ENCODE results near the gene HACD3.
"Not testable (repeated sequence)": the region's sequence is repeated elsewhere in the genome, so short reads cannot be mapped to it uniquely, and the experiment has no call there.

The HACD3 gene

DNA sequence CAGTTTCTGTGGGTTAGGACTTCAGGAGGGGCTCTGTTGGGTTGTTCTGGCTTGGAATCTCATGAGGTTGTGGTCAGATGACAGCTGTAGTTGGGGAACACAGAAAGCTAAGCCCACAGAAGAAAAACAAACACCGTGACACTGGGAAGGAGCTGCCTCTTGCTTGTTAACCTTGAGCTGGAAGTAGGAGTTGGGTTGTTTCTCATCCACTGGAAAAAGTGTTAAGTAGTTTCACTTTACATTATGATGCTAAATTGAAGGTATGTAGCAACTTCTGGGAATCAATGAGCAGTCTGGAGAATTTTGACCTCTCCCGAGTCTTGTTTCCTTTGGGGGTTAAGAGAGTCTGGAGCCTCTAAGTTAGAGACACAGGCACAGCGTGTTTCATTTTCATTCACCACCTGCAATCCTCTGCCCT is 20.4 kb downstream of the HACD3 start:
- no peak overlapping the region for H3K9ac ChIP-seq (ENCODE audit: insufficient read length, low read depth)
- peaks cover 38% of the 10 kb centered on the region for H3K36me3 ChIP-seq (ENCODE audit: insufficient read depth, insufficient read length, low read length)
- no peak for TF ChIP-seq YY1 (IDR thresholded peaks at IDR 0.05; ENCODE audit: insufficient read depth, insufficient read length)
- TF ChIP-seq SUZ12 (IDR thresholded peaks at IDR 0.05; ENCODE audit: extremely low read depth, insufficient read depth, insufficient read length): no peak
- TF ChIP-seq ZNF274 (IDR thresholded peaks at IDR 0.05; ENCODE audit: low read depth, low read length): no peak
- no peaks in the 10 kb centered on the region for H3K4me1 ChIP-seq (ENCODE audit: insufficient read depth, insufficient read length)
- DNase-seq (ENCODE audit: low read depth, low spot score): no peak
- no peak overlapping the region for H3K4me3 ChIP-seq (ENCODE audit: insufficient read length, low read depth)
- no peaks in the 10 kb centered on the region for H3K9me3 ChIP-seq (ENCODE audit: insufficient read depth, low read length)
- no peaks in the 10 kb centered on the region for H3K27me3 ChIP-seq (ENCODE audit: insufficient read depth, insufficient read length)

DNA sequence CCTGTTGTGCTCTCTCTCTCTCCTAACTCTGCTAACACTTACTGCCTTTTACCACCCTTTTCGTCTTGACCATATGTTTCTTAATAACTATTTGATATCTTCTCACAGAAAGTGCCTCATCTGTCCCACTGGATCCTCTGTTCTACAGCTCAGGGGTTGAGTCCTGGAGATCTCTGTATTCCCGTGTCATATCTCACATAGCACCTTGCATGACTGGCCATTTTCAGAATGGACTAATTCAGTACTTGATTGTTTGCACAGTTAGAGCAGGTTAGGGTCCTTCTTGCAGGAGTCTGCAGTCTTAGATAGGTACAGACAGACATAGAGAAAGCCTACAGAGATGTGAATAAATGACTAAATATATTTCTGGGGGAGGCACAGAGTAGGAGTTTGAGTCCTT is 20.9 kb downstream of the HACD3 start:
- TF ChIP-seq ZNF274 (IDR thresholded peaks at IDR 0.05; ENCODE audit: low read depth, low read length) (no peak), YY1 (IDR thresholded peaks at IDR 0.05; ENCODE audit: insufficient read depth, insufficient read length) (no peak), SUZ12 (IDR thresholded peaks at IDR 0.05; ENCODE audit: extremely low read depth, insufficient read depth, insufficient read length) (no peak)
- Histone ChIP-seq H3K36me3 (ENCODE audit: insufficient read depth, insufficient read length, low read length) (peaks cover 43% of the 10 kb centered on the region), H3K27me3 (ENCODE audit: insufficient read depth, insufficient read length) (no peaks in the 10 kb centered on the region), H3K9ac (ENCODE audit: insufficient read length, low read depth) (no peak overlapping the region), H3K4me3 (ENCODE audit: insufficient read length, low read depth) (no peak overlapping the region), H3K4me1 (ENCODE audit: insufficient read depth, insufficient read length) (no peaks in the 10 kb centered on the region), H3K9me3 (ENCODE audit: insufficient read depth, low read length) (no peaks in the 10 kb centered on the region)
- no peak for DNase-seq (ENCODE audit: low read depth, low spot score)

DNA sequence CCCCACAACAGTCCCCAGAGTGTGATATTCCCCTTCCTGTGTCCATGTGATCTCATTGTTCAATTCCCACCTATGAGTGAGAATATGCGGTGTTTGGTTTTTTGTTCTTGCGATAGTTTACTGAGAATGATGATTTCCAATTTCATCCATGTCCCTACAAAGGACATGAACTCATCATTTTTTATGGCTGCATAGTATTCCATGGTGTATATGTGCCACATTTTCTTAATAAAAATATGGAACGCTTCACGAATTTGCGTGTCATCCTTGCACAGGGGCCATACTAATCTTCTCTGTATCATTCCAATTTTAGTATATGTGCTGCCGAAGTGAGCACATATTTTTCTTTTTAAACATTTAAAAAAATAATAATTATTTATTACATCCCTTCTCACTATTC is 22.6 kb downstream of the HACD3 start:
- not testable (repeated sequence) for DNase-seq (ENCODE audit: low read depth, low spot score); H3K4me3 ChIP-seq (ENCODE audit: insufficient read length, low read depth); H3K9ac ChIP-seq (ENCODE audit: insufficient read length, low read depth); H3K27me3 ChIP-seq (ENCODE audit: insufficient read depth, insufficient read length); H3K9me3 ChIP-seq (ENCODE audit: insufficient read depth, low read length); H3K4me1 ChIP-seq (ENCODE audit: insufficient read depth, insufficient read length)
- peaks cover 58% of the 10 kb centered on the region for H3K36me3 ChIP-seq (ENCODE audit: insufficient read depth, insufficient read length, low read length)

DNA sequence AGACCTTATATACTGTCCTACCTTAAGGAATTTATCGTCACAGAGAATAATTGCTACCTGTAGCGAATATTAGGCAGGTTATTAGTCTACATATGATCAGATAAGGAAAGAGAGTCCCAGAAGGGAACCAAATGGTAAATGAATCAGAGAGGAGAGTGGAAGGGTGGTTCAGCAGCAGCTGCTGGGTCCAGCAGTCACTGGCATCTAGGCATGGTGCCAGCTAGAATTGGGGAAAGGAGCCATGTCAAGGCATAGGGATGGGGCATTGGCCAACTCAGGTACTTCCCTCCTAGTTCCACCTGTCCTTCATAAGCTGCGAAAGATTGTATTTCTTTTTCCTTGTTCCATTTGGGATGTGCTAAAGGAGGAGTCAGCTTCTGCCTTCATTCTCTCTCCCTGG is 23.4 kb downstream of the HACD3 start:
- no peaks in the 10 kb centered on the region for H3K4me1 ChIP-seq (ENCODE audit: insufficient read depth, insufficient read length)
- peaks cover 67% of the 10 kb centered on the region for H3K36me3 ChIP-seq (ENCODE audit: insufficient read depth, insufficient read length, low read length)
- no peak overlapping the region for H3K9ac ChIP-seq (ENCODE audit: insufficient read length, low read depth)
- H3K9me3 ChIP-seq (ENCODE audit: insufficient read depth, low read length): no peaks in the 10 kb centered on the region
- DNase-seq (ENCODE audit: low read depth, low spot score): no peak
- TF ChIP-seq SUZ12 (IDR thresholded peaks at IDR 0.05; ENCODE audit: extremely low read depth, insufficient read depth, insufficient read length) (no peak), YY1 (IDR thresholded peaks at IDR 0.05; ENCODE audit: insufficient read depth, insufficient read length) (no peak), ZNF274 (IDR thresholded peaks at IDR 0.05; ENCODE audit: low read depth, low read length) (no peak)
- H3K4me3 ChIP-seq (ENCODE audit: insufficient read length, low read depth): no peak overlapping the region
- H3K27me3 ChIP-seq (ENCODE audit: insufficient read depth, insufficient read length): no peaks in the 10 kb centered on the region

DNA sequence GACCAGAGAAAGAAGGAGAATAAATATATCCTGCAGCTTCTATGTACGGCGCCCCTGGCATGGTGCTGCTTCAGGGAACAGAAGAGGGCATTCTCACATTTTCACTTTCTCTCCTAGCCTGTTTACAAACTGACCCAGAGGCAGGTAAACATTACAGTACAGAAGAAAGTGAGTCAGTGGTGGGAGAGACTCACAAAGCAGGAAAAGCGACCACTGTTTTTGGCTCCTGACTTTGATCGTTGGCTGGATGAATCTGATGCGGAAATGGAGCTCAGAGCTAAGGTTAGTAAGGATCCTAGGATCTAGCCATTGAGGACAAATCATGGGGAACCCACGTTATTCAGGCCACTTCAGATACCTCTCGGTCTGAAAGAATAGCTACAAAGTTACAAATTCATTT is 26.4 kb downstream of the HACD3 start:
- Histone ChIP-seq H3K27me3 (ENCODE audit: insufficient read depth, insufficient read length) (no peaks in the 10 kb centered on the region), H3K36me3 (ENCODE audit: insufficient read depth, insufficient read length, low read length) (peaks cover 88% of the 10 kb centered on the region), H3K9ac (ENCODE audit: insufficient read length, low read depth) (no peak overlapping the region), H3K4me3 (ENCODE audit: insufficient read length, low read depth) (no peak overlapping the region), H3K4me1 (ENCODE audit: insufficient read depth, insufficient read length) (no peaks in the 10 kb centered on the region), H3K9me3 (ENCODE audit: insufficient read depth, low read length) (no peaks in the 10 kb centered on the region)
- TF ChIP-seq YY1 (IDR thresholded peaks at IDR 0.05; ENCODE audit: insufficient read depth, insufficient read length) (no peak), ZNF274 (IDR thresholded peaks at IDR 0.05; ENCODE audit: low read depth, low read length) (no peak)
- no peak for DNase-seq (ENCODE audit: low read depth, low spot score)

DNA sequence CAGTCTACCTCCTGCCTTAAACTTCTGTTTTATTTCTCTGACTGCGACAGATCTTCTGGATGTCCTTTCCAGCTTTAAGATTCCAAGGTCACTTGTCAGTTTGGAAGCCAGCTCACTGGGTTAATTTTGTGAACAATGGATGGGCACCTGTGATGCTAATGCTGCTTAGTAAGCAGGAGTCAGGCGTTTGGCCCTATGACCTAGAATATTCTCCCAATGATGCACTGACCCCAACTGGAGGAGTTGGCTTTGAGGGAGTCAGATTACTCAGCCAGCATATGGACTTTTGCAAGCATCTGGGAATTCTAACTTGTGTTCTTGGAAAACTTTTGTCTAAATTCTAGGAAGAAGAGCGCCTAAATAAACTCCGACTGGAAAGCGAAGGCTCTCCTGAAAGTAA is 28.1 kb downstream of the HACD3 start:
- Histone ChIP-seq H3K36me3 (ENCODE audit: insufficient read depth, insufficient read length, low read length) (peaks cover 95% of the 10 kb centered on the region), H3K9me3 (ENCODE audit: insufficient read depth, low read length) (peaks cover 11% of the 10 kb centered on the region; the same call in 1 of the 2 replicates), H3K4me3 (ENCODE audit: insufficient read length, low read depth) (no peak overlapping the region), H3K9ac (ENCODE audit: insufficient read length, low read depth) (no peak overlapping the region), H3K27me3 (ENCODE audit: insufficient read depth, insufficient read length) (no peaks in the 10 kb centered on the region), H3K4me1 (ENCODE audit: insufficient read depth, insufficient read length) (no peaks in the 10 kb centered on the region)
- TF ChIP-seq ZNF274 (IDR thresholded peaks at IDR 0.05; ENCODE audit: low read depth, low read length): no peak
- DNase-seq (ENCODE audit: low read depth, low spot score): no peak

DNA sequence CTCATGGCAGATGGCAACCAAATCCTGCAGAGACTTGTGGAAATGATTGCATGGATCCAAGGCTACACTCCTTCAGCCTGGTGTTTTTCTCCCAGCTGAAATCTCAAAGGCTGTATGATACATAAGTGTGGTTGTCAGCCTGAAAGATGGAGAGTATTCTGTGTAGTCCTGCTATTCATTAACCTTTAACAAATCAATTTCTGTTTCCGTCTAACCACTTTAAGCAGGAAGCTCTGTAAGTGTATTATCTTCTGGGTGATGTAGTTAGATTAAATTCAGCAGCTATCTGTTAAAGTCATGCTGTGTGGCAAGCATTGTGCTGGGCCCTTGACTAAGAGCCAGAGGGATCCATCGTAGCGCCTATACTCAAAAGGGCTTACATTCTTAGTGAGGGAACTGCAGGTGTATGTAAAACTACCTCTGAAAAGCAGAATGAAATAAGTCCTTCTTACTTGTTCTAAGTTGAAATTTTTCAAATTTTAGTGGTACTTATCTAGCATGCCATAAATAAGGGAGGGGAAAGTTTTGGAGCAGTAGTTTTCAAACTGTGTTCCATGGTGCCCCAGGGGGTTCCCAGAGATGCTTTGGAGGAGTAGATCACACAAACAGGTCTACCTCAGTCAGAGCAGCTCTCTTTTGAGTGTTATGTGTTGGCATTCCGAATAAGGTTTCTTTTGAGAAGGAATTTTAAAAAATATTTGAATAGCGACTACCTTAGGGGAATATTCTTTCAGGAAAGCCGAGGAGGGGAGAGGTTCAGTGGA is 28.9 kb downstream of the HACD3 start:
- no peaks in the 10 kb centered on the region for H3K4me1 ChIP-seq (ENCODE audit: insufficient read depth, insufficient read length)
- no peak overlapping the region for H3K9ac ChIP-seq (ENCODE audit: insufficient read length, low read depth)
- H3K4me3 ChIP-seq (ENCODE audit: insufficient read length, low read depth): no peak overlapping the region
- no peaks in the 10 kb centered on the region for H3K27me3 ChIP-seq (ENCODE audit: insufficient read depth, insufficient read length)
- peaks cover 96% of the 10 kb centered on the region for H3K36me3 ChIP-seq (ENCODE audit: insufficient read depth, insufficient read length, low read length)
- TF ChIP-seq YY1 (IDR thresholded peaks at IDR 0.05; ENCODE audit: insufficient read depth, insufficient read length) (no peak), ZNF274 (IDR thresholded peaks at IDR 0.05; ENCODE audit: low read depth, low read length) (no peak), SUZ12 (IDR thresholded peaks at IDR 0.05; ENCODE audit: extremely low read depth, insufficient read depth, insufficient read length) (no peak)
- H3K9me3 ChIP-seq (ENCODE audit: insufficient read depth, low read length): peaks cover 15% of the 10 kb centered on the region; the same call in 1 of the 2 replicates
- DNase-seq (ENCODE audit: low read depth, low spot score): no peak

DNA sequence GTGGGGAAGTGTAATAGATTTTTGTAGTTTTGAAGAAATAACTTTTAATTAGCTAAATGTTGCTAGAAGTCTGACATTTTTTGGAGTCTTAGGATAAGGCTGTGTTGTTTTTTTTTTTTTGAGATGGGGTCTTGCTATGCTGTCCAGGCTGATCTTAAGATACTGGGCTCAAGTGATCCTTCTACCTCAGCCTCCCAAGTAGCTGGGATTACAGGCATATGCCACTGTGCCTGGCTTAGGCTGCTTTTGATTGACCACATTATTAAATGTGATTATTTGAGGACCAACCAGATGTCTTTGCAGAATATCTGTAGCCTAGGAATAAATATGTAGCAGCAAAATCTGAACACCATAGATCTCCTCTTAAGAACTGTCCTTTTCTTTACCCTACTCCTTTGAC is 29.7 kb downstream of the HACD3 start:
- H3K36me3 ChIP-seq (ENCODE audit: insufficient read depth, insufficient read length, low read length): peaks cover 96% of the 10 kb centered on the region
- TF ChIP-seq SUZ12 (IDR thresholded peaks at IDR 0.05; ENCODE audit: extremely low read depth, insufficient read depth, insufficient read length) (no peak), ZNF274 (IDR thresholded peaks at IDR 0.05; ENCODE audit: low read depth, low read length) (no peak), YY1 (IDR thresholded peaks at IDR 0.05; ENCODE audit: insufficient read depth, insufficient read length) (no peak)
- H3K9ac ChIP-seq (ENCODE audit: insufficient read length, low read depth): no peak overlapping the region
- H3K9me3 ChIP-seq (ENCODE audit: insufficient read depth, low read length): peaks cover 20% of the 10 kb centered on the region; the same call in 1 of the 2 replicates
- no peak for DNase-seq (ENCODE audit: low read depth, low spot score)
- no peaks in the 10 kb centered on the region for H3K27me3 ChIP-seq (ENCODE audit: insufficient read depth, insufficient read length)
- H3K4me1 ChIP-seq (ENCODE audit: insufficient read depth, insufficient read length): no peaks in the 10 kb centered on the region
- no peak overlapping the region for H3K4me3 ChIP-seq (ENCODE audit: insufficient read length, low read depth)
